ENCODE results near the gene E2F7. TPM values are rescaled to one million over a fixed set of nuclear protein-coding genes. Genes with fewer than 3 reads are reported as not detected.

Gene E2F7
- total and polyA plus RNA-seq, 2 of the 13 experiments (the other 11 are each of a cell fraction or from before 2014, with no cell fraction given) = 1.7 to 7.3 TPM

Other genes with a start within 250 kb of the E2F7 start
- 7.2 and 9.0 TPM in 2 replicates for gene CSRP2, start 186.6 kb downstream of the E2F7 start, total RNA-seq (2016; rRNA removed; fragmentation: Illumina TruSeq; extraction: Trizol)
- 4.7 and 8.0 TPM in 2 replicates for gene CSRP2, start 186.6 kb downstream of the E2F7 start, polyA plus RNA-seq (2011; rRNA removed)